Spleen (tissue), 11 donors: ENCODE results near the gene ZDHHC18. TPM values are rescaled to one million over a fixed set of nuclear protein-coding genes. Genes with fewer than 3 reads are reported as not detected.

Experiments
- DNase-seq: peaks from one replicate; pipeline ENCODE4 v3.0.0-alpha.2; 2020
- H3K27ac ChIP-seq, 8 donors: fragments of 200-600 bp; sonication (generic) in 7 of 8; 1 replicate in 4 of 8; 2 replicates in 4 of 8; pipeline versions ENCODE4 v1.5.0 to v1.8.0; 2016 to 2021; ENCODE audit warnings: inconsistent platforms in 4 of 8, mild to moderate bottlenecking in 4 of 8, moderate library complexity in 1 of 8
- H3K27me3 ChIP-seq, 7 donors: fragments of 200-600 bp; sonication (generic) in 6 of 7; replicated peaks in 1 of 7; 1 replicate in 4 of 7; 2 replicates in 3 of 7; pipeline versions ENCODE4 v1.5.0 to v1.8.0; 2016 to 2021; ENCODE audit warnings: inconsistent platforms in 3 of 7, mild to moderate bottlenecking in 1 of 7
- H3K36me3 ChIP-seq, 6 donors: fragments of 200-600 bp; sonication (generic) in 5 of 6; 1 replicate in 4 of 6; 2 replicates in 2 of 6; pipeline versions ENCODE4 v1.5.0 to v1.8.0; 2016 to 2021; ENCODE audit warnings: inconsistent platforms in 2 of 6
- H3K4me1 ChIP-seq, 6 donors: fragments of 200-600 bp; sonication (generic) in 5 of 6; 1 replicate in 3 of 6; 2 replicates in 3 of 6; pipeline versions ENCODE4 v1.5.0 to v1.8.0; 2016 to 2021; ENCODE audit warnings: inconsistent platforms in 3 of 6
- H3K4me3 ChIP-seq, 8 donors: fragments of 200-600 bp; sonication (generic) in 7 of 8; 1 replicate in 4 of 8; 2 replicates in 4 of 8; pipeline versions ENCODE4 v1.5.0 to v1.8.0; 2016 to 2021; ENCODE audit warnings: inconsistent platforms in 4 of 8, mild to moderate bottlenecking in 4 of 8, moderate library complexity in 2 of 8
- H3K9me3 ChIP-seq, 8 donors: fragments of 200-600 bp; sonication (generic) in 7 of 8; 1 replicate in 4 of 8; 2 replicates in 4 of 8; pipeline versions ENCODE4 v1.5.0 to v1.8.0; 2016 to 2021; ENCODE audit warnings: inconsistent platforms in 4 of 8
- CTCF ChIP-seq, 11 experiments: fragments of 200-600 bp in 7 of 11; fragments of 450-650 bp in 4 of 11; sonication (generic) in 4 of 11; IDR thresholded peaks in 8 of 11; conservative IDR thresholded peaks in 3 of 11; 1 replicate in 7 of 11; 2 replicates in 4 of 11; pipeline versions ENCODE4 v1.4.0 to v1.8.0; 2016 to 2021; ENCODE audit warnings: antibody characterized with exemption in 11 of 11, inconsistent platforms in 4 of 11, mild to moderate bottlenecking in 1 of 11
- POLR2A ChIP-seq, 3 donors: fragments of 450-650 bp; IDR thresholded peaks; one replicate each; pipeline ENCODE4 v1.5.1; 2017; ENCODE audit warnings: antibody characterized with exemption in 3 of 3, mild to moderate bottlenecking in 1 of 3
- POLR2AphosphoS5 ChIP-seq, 3 donors: sonication (generic); formaldehyde crosslinking; IDR thresholded peaks; one replicate each; pipeline ENCODE4 v1.5.1; 2017; ENCODE audit warnings: antibody characterized with exemption in 3 of 3
- WGBS, 5 donors: extraction: QIAGEN DNeasy Blood & Tissue Kit in 3 of 5; methylation state at CpG; one replicate each; pipeline versions ENCODE4 v1.1.5 to v1.1.7; 2013 to 2018; 5-methylcytosine and 5-hydroxymethylcytosine counted together
- intact Hi-C: fragments of 100-400 bp; cut with DNase I; formaldehyde crosslinking; loops from one replicate; pipeline ENCODE4 v1.15.0; 2023; ENCODE audit warnings: low total_unique reads
- polyA plus RNA-seq, 3 donors: library from polyadenylated mRNA; stranded (reverse); fragments of 200-250 nt; gene quantifications; one replicate each; pipeline ENCODE4 v1.2.1, GENCODE V29; 2013
- total RNA-seq, 7 donors: library from RNA; depleted of rRNA in 3 of 7; stranded (reverse); fragments of >200 nt in 3 of 7; fragmentation: NEBNext Ultra II Directional in 4 of 7; extraction: Animal tissue kit (Norgen Biotek cat#: 25700) in 4 of 7; gene quantifications; one replicate each; pipeline versions ENCODE4 v1.1.0 to v1.2.1, GENCODE V29; 2016 to 2021
- donor health status: healthy with polysubstance abuse.
- donor health status: DM: no; HTN: no; CAD: no; lungs with moderate emphysema.
- donor health status: DM: no; HTN: no; CAD: no.
- donor health status: Bipolar disorder and iron deficiency.
- donor health status: healthy.
- donor health status: DM: no; HTN: no; CAD: no.
- donor health status: DM: yes; HTN: yes; CAD: no.

ZDHHC18 gene
- total and polyA plus RNA-seq, 10 donors = 6.2 to 80.4 (median 50.3) TPM

GRCh38 chr1:26827106-26827604 is 667 bp downstream of the ZDHHC18 start:
- peaks cover 0 to 18% (median 4%) of the 10 kb centered on the region in 6 donors for H3K36me3 ChIP-seq
- TF ChIP-seq POLR2A (IDR thresholded peaks at IDR 0.05) (no peak), POLR2AphosphoS5 (IDR thresholded peaks at IDR 0.05) (no peak), CTCF (IDR thresholded peaks at IDR 0.05 in 8 of 11, conservative IDR thresholded peaks at IDR 0.05 in 3 of 11) (no peak)
- 3 to 5% (median 4%) methylated on average over 16 to 17 of the region's 17 CpGs for WGBS, 5 donors
- H3K27me3 ChIP-seq = no peaks in the 10 kb centered on the region
- H3K4me1 ChIP-seq = peaks cover 32 to 71% (median 61%) of the 10 kb centered on the region in 6 donors
- DNase-seq = peak; percentile 82
- intact Hi-C loops = no loop called here
- no peaks in the 10 kb centered on the region for H3K9me3 ChIP-seq
- H3K4me3 ChIP-seq = peak overlapping the region; percentile 42 to 87 (median 64)
- peak overlapping the region; percentile 38 to 94 (median 86) for H3K27ac ChIP-seq

- 40 to 55% (median 50%) methylated on average over 11 of the region's 11 CpGs for WGBS, 5 donors
These were observed 1.2 kb downstream of the ZDHHC18 start for GRCh38 chr1:26827663-26828062.

GRCh38 chr1:26828411-26828991 is 2.0 kb downstream of the ZDHHC18 start:
- intact Hi-C loops = no loop called here
- WGBS, 5 donors = 20 to 43% (median 33%) methylated on average over 4 of the region's 4 CpGs
- peak overlapping the region; percentile 38 to 94 (median 86) for H3K27ac ChIP-seq
- peaks cover 32 to 84% (median 74%) of the 10 kb centered on the region in 6 donors for H3K4me1 ChIP-seq
- peaks cover 0 to 32% (median 13%) of the 10 kb centered on the region in 6 donors for H3K36me3 ChIP-seq
- H3K9me3 ChIP-seq = no peaks in the 10 kb centered on the region
- DNase-seq = peak; percentile 86
- TF ChIP-seq POLR2AphosphoS5 (IDR thresholded peaks at IDR 0.05) (peak in 2 of 3 donors; percentile 31 to 39), POLR2A (IDR thresholded peaks at IDR 0.05) (no peak), CTCF (IDR thresholded peaks at IDR 0.05 in 8 of 11, conservative IDR thresholded peaks at IDR 0.05 in 3 of 11) (no peak)
- H3K4me3 ChIP-seq = peak overlapping the region in 5 of 8 donors; percentile 56 to 87 (median 65)
- no peaks in the 10 kb centered on the region for H3K27me3 ChIP-seq

More at GRCh38 chr1:26827663-26828062, 1.2 kb downstream of the ZDHHC18 start:
- intact Hi-C loops = no loop called here
- no peaks in the 10 kb centered on the region for H3K9me3 ChIP-seq
- peaks cover 32 to 76% (median 66%) of the 10 kb centered on the region in 6 donors for H3K4me1 ChIP-seq
- H3K36me3 ChIP-seq = peaks cover 0 to 23% (median 9%) of the 10 kb centered on the region in 6 donors
- peak overlapping the region; percentile 42 to 87 (median 64) for H3K4me3 ChIP-seq
- peak; percentile 73 for DNase-seq
- peak overlapping the region; percentile 38 to 94 (median 86) for H3K27ac ChIP-seq
- TF ChIP-seq POLR2A (IDR thresholded peaks at IDR 0.05) = no peak
- no peak for TF ChIP-seq POLR2AphosphoS5 (IDR thresholded peaks at IDR 0.05)
- no peak for TF ChIP-seq CTCF (IDR thresholded peaks at IDR 0.05 in 8 of 11, conservative IDR thresholded peaks at IDR 0.05 in 3 of 11)
- no peaks in the 10 kb centered on the region for H3K27me3 ChIP-seq

- peaks cover 36 to 93% (median 83%) of the 10 kb centered on the region in 6 donors for H3K4me1 ChIP-seq
These were observed 2.9 kb downstream of the ZDHHC18 start for GRCh38 chr1:26829184-26829911.

More at GRCh38 chr1:26829184-26829911, 2.9 kb downstream of the ZDHHC18 start:
- intact Hi-C loops = no loop called here
- WGBS, 5 donors = 83 to 91% (median 85%) methylated on average over 6 of the region's 6 CpGs
- DNase-seq = peak; percentile 47
- TF ChIP-seq CTCF (IDR thresholded peaks at IDR 0.05 in 8 of 11, conservative IDR thresholded peaks at IDR 0.05 in 3 of 11) (no peak), POLR2AphosphoS5 (IDR thresholded peaks at IDR 0.05) (no peak), POLR2A (IDR thresholded peaks at IDR 0.05) (no peak)
- H3K36me3 ChIP-seq = peaks cover 0 to 40% (median 17%) of the 10 kb centered on the region in 6 donors
- no peaks in the 10 kb centered on the region for H3K9me3 ChIP-seq
- H3K27ac ChIP-seq = peak overlapping the region in 7 of 8 donors; percentile 78 to 94 (median 88)
- H3K27me3 ChIP-seq = no peaks in the 10 kb centered on the region
- H3K4me3 ChIP-seq = peak overlapping the region in 4 of 8 donors; percentile 64 to 87 (median 68)
